T-helper 9 cell (primary cell): ENCODE measurements around the gene RFC4.
"Not testable (repeated sequence)": the region's sequence is repeated elsewhere in the genome, so short reads cannot be mapped to it uniquely, and the experiment has no call there.

Experiments
- DNase-seq: peaks from one replicate; pipeline ENCODE4 v3.0.0-alpha.2; 2020

Gene RFC4

GRCh38 chr3:186824430-186825139 is 18.3 kb upstream of the RFC4 start:
- DNase-seq, result no peak

GRCh38 chr3:186823386-186823785 is 17.1 kb upstream of the RFC4 start:
- no peak for DNase-seq

- not testable (repeated sequence) for DNase-seq
Observed at GRCh38 chr3:186822388-186822759, 16.1 kb upstream of the RFC4 start.

- no peak for DNase-seq
Observed at GRCh38 chr3:186821429-186822387, 15.4 kb upstream of the RFC4 start.

GRCh38 chr3:186818956-186819355 is 12.7 kb upstream of the RFC4 start:
- no peak for DNase-seq

- DNase-seq, result no peak
Observed at GRCh38 chr3:186818516-186818915, 12.2 kb upstream of the RFC4 start.

- DNase-seq, result no peak
Observed at GRCh38 chr3:186815435-186815834, 9.2 kb upstream of the RFC4 start.

- DNase-seq, result no peak
Observed at GRCh38 chr3:186814100-186814499, 7.8 kb upstream of the RFC4 start.

- DNase-seq, result not testable (repeated sequence)
Observed at GRCh38 chr3:186811313-186811712, 5.0 kb upstream of the RFC4 start.

GRCh38 chr3:186810336-186810996 is 4.2 kb upstream of the RFC4 start:
- DNase-seq, result no peak

GRCh38 chr3:186807231-186807630 is 949 bp upstream of the RFC4 start:
- DNase-seq, result no peak

GRCh38 chr3:186803447-186803846 is 2.8 kb downstream of the RFC4 start:
- not testable (repeated sequence) for DNase-seq

GRCh38 chr3:186802701-186803100 is 3.6 kb downstream of the RFC4 start:
- DNase-seq, result no peak

- no peak for DNase-seq
Observed at GRCh38 chr3:186800285-186800684, 6.0 kb downstream of the RFC4 start.

GRCh38 chr3:186798239-186798874 is 7.9 kb downstream of the RFC4 start:
- no peak for DNase-seq

- DNase-seq, result no peak
Observed at GRCh38 chr3:186790261-186790981, 15.9 kb downstream of the RFC4 start.

GRCh38 chr3:186789554-186790260 is 16.6 kb downstream of the RFC4 start:
- no peak for DNase-seq

- no peak for DNase-seq
Observed at GRCh38 chr3:186788482-186789370, 17.6 kb downstream of the RFC4 start.

- DNase-seq, result no peak
Observed at GRCh38 chr3:186787642-186788481, 18.4 kb downstream of the RFC4 start.

GRCh38 chr3:186786922-186787321 is 19.4 kb downstream of the RFC4 start:
- DNase-seq, result no peak
